SHP77 treated with DMSO at 0.1 percent for 48 hours (cell line): ENCODE measurements around the gene RRAGB.
A peak's percentile ranks its signal among the peaks of the same experiment; 100 is the strongest.
"Not testable (repeated sequence)": the region's sequence is repeated elsewhere in the genome, so short reads cannot be mapped to it uniquely, and the experiment has no call there.

Experiments used
- DNase-seq: peaks from one replicate; lab custom pipeline; 2025; lab: John Stamatoyannopoulos, UW

Gene RRAGB, protein sequence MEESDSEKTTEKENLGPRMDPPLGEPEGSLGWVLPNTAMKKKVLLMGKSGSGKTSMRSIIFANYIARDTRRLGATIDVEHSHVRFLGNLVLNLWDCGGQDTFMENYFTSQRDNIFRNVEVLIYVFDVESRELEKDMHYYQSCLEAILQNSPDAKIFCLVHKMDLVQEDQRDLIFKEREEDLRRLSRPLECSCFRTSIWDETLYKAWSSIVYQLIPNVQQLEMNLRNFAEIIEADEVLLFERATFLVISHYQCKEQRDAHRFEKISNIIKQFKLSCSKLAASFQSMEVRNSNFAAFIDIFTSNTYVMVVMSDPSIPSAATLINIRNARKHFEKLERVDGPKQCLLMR

GRCh38 chrX:55717521-55718497 lies at the start of gene RRAGB:
RRAGB (plus strand) TSS chrX:55717749; CDS start chrX:55718328, 579 bp downstream.
- peak; percentile 93 for DNase-seq

GRCh38 chrX:55668084-55668483 lies 49.5 kb upstream of the RRAGB start:
- no peak for DNase-seq

GRCh38 chrX:55688579-55688978 lies 29.0 kb upstream of the RRAGB start:
- not testable (repeated sequence) for DNase-seq

DNA sequence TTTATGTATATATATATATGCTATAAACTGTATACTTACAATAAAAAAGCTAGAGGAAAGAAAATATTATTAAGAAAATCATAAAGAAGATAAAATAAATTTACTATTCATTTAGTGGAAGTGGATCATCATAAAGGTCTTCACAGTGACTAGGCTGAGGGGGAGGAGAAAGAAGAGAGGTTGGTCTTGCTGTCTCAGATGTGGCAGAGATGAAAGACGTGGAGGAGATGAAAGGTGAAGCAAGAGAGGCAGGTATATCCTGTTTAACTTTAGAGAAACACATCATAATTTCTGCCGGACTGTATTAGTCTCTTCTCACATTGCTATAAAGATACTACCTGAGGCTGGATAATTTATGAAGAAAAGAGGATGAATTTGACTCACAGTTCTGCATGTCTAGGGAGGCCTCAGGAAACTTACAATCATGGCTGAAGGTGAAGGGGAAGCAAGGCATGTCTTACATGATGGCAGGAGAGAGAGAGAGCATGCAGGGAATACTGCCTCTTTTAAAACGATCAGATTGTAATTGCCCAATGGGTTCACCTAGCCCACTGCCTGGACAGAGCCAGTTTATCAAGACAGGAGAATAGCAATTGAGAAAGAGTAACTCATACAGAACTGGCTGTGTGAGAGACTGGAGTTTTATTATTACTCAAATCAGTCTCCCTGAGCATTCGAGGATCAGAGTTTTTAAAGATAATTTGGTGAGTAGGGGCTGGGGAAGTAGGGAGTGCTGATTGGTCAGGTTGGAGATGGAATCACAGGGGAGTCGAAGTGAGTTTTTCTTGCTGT lies 22.1 kb upstream of the RRAGB start:
- no peak for DNase-seq

DNA sequence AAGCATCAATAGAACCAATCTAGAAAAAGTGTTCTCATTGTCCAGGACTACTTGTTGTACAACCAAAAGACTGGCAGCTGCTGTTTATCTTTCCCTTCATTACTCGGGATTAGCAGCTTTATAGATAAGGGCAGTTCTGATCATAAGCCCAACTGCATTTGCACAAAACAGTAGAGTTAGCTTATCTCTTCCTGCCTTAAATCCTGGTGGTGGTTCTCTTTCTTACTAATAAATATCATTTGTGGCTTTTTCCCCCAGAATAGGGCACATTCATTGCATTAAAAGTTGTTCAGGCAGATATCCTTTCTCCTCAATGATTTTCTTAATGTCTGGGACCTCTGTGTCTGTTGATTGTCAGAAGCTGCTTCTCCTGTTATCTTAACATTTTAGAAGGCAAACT lies 20.2 kb upstream of the RRAGB start:
- DNase-seq: no peak

- no peak for DNase-seq
These were observed 14.9 kb upstream of the RRAGB start for GRCh38 chrX:55702671-55703070.

DNA sequence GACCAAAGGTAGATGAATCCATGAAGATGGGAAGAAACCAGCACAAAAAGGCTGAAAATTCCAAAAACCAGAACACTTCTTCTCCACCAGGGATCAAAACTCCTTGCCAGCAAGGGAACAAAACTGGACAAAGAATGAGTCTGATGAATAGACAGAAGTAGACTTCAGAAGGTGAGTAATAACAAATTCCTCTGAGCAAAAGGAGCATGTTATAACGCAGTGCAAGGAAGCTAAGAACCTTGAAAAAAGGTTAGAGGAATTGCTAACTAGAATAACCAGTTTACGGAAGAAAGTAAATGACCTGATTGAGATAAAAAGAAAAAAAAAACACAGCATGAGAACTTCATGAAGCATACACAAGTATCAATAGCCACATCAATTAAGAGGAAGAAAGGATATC lies 14.1 kb upstream of the RRAGB start:
- DNase-seq: not testable (repeated sequence)

DNA sequence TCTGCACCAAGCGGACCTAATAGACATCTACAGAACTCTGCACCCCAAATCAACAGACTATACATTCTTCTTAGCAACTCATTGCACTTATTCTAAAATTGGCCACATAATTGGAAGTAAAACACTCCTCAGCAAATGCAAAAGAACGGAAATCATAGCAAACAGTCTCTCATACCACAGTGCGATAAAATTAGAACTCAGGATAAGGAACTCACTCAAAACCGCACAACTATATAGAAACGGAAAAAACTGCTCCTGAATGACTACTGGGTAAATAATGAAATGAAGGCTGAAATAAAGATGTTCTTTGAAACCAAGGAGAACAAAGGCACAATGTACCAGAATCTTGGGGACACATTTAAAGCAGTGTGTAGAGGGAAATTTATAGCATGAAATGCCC lies 12.5 kb upstream of the RRAGB start:
- not testable (repeated sequence) for DNase-seq

DNA sequence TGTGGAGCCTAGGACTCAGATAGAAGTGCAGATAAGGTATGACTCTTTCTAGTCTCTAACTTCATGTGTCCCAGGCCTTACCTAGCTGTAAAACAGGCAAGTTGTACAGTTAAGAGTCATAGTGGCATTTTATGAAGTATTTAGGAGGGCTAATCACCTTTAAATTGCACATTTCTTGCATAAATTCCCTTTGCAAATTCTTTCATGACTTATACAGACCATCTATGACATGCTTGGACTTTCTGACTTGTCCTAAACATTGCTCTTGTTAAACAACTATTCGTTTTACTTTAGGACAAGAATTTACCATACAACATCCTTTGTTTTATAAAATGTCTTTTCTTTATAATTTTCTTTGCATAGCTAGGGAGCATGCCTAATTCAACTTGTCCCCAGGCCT lies 7.8 kb upstream of the RRAGB start:
- DNase-seq: no peak

DNA sequence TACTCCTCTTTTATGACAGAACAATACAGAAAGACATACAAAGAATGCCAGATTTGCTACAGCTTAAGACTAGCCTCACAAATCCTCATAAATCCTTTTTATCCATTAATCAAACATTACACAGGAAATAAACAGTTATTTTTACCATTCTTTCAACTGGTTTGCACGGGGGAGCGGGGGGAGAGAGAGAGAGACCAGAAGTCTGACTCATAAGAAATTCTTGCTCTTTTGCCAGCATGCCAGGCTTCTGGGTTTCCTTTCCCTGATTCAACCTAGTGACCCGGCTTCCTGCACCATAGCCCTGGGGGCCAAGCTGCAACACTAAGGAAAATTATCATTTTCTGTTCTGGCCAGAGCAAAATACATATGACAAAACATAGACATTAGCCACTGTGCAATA lies 6.8 kb upstream of the RRAGB start:
- DNase-seq: no peak

- DNase-seq: no peak
These were observed 3.9 kb upstream of the RRAGB start for GRCh38 chrX:55713631-55714030.

DNA sequence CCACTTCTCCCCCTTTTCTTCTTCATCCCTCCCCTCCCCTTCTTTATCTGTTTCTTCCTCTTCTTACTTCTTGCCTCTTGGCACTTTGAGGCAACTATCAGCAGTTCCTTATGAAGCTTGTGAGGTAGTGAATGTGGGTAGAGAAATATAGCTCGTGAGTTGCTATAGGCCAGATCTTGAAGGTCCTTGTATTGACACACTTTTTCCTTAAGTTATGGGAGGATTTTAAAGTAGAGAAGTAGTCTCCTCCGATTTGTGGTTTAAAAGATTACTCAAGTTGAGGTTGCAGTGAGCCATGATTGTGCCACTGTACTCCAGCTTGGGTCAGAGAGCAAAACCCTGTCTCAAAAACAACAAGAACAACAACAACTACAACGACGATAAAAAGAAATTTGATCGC lies 3.4 kb upstream of the RRAGB start:
- DNase-seq: no peak

- no peak for DNase-seq
These were observed 1.7 kb upstream of the RRAGB start for GRCh38 chrX:55715847-55716246.

GRCh38 chrX:55716937-55717336 lies 612 bp upstream of the RRAGB start:
- DNase-seq: no peak

- DNase-seq: no peak
These were observed 14.3 kb downstream of the RRAGB start for GRCh38 chrX:55731826-55732225.

DNA sequence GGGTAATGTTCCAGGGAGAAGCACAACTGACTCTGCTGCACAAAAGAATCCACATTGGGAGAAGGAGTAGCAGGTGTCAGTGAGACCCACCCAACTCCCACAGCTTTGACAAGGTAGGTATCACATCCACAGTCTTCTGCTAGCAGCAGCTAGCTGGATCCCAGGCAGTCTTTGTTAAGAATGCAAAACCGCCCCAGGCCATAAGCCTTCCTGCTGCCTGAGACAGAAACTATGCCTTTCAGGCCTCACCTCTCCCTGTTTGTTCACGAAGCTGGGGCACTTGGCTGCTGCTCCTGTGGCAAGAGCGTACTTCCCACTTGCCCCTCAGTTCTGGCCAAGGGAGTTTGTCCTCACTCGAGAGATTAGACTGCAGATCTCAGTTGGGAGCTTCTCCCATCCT lies 21.4 kb downstream of the RRAGB start:
- DNase-seq: no peak

GRCh38 chrX:55742649-55743048 lies 25.1 kb downstream of the RRAGB start:
- DNase-seq: no peak

DNA sequence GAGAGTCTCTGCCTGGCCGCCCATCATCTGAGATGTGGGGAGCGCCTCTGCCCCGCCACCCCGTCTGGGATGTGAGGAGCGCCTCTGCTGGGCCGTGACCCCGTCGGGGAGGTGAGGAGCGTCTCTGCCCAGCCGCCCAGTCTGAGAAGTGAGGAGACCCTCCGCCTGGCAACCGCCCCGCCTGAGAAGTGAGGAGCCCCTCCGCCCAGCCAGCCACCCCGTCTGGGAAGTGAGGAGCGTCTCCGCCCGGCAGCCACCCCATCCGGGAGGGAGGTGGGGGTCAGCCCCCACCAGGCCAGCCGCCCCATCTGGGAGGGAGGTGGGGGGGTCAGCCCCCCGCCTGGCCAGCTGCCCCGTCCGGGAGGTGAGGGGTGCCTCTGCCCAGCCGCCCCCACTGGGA lies 30.9 kb downstream of the RRAGB start:
- DNase-seq: not testable (repeated sequence)

DNA sequence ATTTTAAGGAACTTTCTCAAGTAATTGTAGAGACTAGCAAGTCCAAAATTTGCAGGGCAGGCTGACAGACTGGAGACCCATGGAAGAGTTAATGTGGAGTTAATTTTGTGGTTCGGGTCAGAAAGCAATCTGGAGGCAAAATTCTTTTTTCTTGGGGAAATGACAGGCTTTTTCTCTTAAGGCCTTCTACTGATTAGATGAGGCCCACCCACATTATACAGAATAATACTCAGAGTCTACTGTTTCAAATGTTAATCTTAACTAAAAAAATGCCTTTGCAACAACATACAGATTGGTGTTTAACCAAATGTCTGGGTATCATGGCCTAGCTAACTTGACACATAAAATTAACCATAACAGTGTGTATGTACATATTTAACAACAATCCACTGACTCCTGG lies 32.7 kb downstream of the RRAGB start:
- DNase-seq: no peak

GRCh38 chrX:55754861-55755294 lies 37.3 kb downstream of the RRAGB start:
- no peak for DNase-seq

- DNase-seq: no peak
These were observed 40.5 kb downstream of the RRAGB start for GRCh38 chrX:55758033-55758432.

GRCh38 chrX:55759478-55759877 lies 41.9 kb downstream of the RRAGB start:
- DNase-seq: no peak
